22Rv1 (cell line): ENCODE results near the gene COA1.

Experiments used
- CTCF ChIP-seq: fragments of 450-650 bp; IDR thresholded peaks from 2 replicates; pipeline ENCODE4 v1.5.1; 2017; ENCODE audit warnings: mild to moderate bottlenecking
- ZFX ChIP-seq: fragments of 450-650 bp; IDR thresholded peaks from 2 replicates; pipeline ENCODE4 v1.6.1; 2017; ENCODE audit warnings: antibody characterized with exemption, borderline replicate concordance

GRCh38 chr7:43761382-43761781 is 32.1 kb upstream of the COA1 start:
- TF ChIP-seq CTCF = no peak
- TF ChIP-seq ZFX = no peak
